OCI-LY3 (cell line): ENCODE results near the gene DENND1C.

Source experiments
- CTCF ChIP-seq: fragments of 200-600, 300-600 bp; sonication (generic); IDR thresholded peaks from 2 replicates; pipeline ENCODE4 v1.5.1; 2014; ENCODE audit warnings: antibody characterized with exemption, low read length, low read depth
- EZH2phosphoT487 ChIP-seq: fragments of 200-600 bp; shearing (Covaris generic); IDR thresholded peaks from 2 replicates; pipeline ENCODE4 v1.6.1; 2018; ENCODE audit warnings: antibody characterized with exemption, mixed run types, low read depth

DNA sequence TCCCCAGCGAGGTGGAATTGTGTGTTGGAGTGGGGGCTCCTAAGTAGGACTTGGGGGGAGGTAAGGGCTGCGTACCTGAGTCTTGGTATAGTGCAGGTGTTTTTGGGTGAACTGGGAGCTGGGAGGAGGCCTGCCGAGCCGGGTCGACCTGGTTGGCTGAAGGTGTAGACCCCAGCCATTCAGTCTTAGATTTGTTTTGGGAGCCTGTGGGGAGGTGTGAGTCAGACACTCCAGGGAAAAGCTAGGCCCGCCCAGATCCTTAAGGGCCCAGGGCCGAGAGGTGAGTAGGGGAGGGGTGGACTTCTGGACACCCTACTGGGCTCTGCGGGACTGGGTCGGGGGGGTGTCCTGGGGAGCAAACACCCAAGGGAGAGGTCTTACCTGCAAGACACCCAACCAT, 16.6 kb downstream of the DENND1C start:
- no peak for TF ChIP-seq CTCF
- no peak for TF ChIP-seq EZH2phosphoT487
